Measurements from ENCODE around the gene CACNA1D.

DNA sequence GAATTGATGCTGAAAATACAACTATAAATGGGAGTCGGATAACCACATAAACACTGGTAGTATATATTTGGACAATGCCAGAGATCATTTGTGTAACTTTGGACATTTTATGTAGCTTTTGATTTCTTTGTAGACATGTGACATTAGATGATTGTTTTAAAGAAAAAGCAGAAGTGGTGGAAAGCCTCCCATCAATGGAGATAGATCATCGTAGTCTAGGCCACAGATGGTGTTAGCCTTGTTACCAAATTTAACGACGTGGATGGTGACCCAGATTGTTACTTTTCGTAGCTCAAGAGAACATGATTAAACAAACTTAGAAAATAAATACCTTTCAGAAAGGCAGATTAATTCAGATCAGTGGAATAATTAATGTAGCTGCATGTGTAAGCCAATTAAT lies 8.8 kb downstream of the CACNA1D start:
- TF ChIP-seq, protein P1, sequence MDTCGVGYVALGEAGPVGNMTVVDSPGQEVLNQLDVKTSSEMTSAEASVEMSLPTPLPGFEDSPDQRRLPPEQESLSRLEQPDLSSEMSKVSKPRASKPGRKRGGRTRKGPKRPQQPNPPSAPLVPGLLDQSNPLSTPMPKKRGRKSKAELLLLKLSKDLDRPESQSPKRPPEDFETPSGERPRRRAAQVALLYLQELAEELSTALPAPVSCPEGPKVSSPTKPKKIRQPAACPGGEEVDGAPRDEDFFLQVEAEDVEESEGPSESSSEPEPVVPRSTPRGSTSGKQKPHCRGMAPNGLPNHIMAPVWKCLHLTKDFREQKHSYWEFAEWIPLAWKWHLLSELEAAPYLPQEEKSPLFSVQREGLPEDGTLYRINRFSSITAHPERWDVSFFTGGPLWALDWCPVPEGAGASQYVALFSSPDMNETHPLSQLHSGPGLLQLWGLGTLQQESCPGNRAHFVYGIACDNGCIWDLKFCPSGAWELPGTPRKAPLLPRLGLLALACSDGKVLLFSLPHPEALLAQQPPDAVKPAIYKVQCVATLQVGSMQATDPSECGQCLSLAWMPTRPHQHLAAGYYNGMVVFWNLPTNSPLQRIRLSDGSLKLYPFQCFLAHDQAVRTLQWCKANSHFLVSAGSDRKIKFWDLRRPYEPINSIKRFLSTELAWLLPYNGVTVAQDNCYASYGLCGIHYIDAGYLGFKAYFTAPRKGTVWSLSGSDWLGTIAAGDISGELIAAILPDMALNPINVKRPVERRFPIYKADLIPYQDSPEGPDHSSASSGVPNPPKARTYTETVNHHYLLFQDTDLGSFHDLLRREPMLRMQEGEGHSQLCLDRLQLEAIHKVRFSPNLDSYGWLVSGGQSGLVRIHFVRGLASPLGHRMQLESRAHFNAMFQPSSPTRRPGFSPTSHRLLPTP (IDR thresholded peaks at IDR 0.05; ENCODE audit: borderline replicate concordance, extremely low read depth, insufficient read length) = no peak
- no peak for TF ChIP-seq ZNF121 (CRISPR knock-in tag; conservative IDR thresholded peaks at IDR 0.05)
- no peak for TF ChIP-seq ZNF263 (CRISPR knock-in tag; IDR thresholded peaks at IDR 0.05; ENCODE audit: borderline replicate concordance)

Measured in K562 (cell line).